ENCODE data around the gene PEX26.
"Not testable (repeated sequence)": the region's sequence is repeated elsewhere in the genome, so short reads cannot be mapped to it uniquely, and the experiment has no call there.

Gene PEX26

GRCh38 chr22:18044548-18045271 is 33.1 kb upstream of the PEX26 start:
- H3K36me3 ChIP-seq, result no peaks in the 10 kb centered on the region
- intact Hi-C loops (cut with DNase I; ENCODE audit: low total_unique reads), result no loop called here
- no peak overlapping the region for H3K4me3 ChIP-seq
- no peak for TF ChIP-seq CTCF (IDR thresholded peaks at IDR 0.05)
- peak in 1 of 2 donors; percentile 82 for DNase-seq
- no peaks in the 10 kb centered on the region for H3K27me3 ChIP-seq
- no peaks in the 10 kb centered on the region for H3K9me3 ChIP-seq
- peaks cover 0 to 38% (median 22%) of the 10 kb centered on the region in 4 donors for H3K4me1 ChIP-seq
- H3K27ac ChIP-seq, result peak overlapping the region; percentile 82 to 87

GRCh38 chr22:18045794-18046193 is 32.0 kb upstream of the PEX26 start:
- Histone ChIP-seq H3K4me1 (peaks cover 0 to 48% (median 28%) of the 10 kb centered on the region in 4 donors), H3K36me3 (no peaks in the 10 kb centered on the region), H3K27ac (peak overlapping the region; percentile 82 to 87), H3K9me3 (no peaks in the 10 kb centered on the region), H3K27me3 (no peaks in the 10 kb centered on the region), H3K4me3 (no peak overlapping the region)
- intact Hi-C loops (cut with DNase I; ENCODE audit: low total_unique reads), result no loop called here
- no peak for DNase-seq
- TF ChIP-seq CTCF (IDR thresholded peaks at IDR 0.05), result no peak

- Histone ChIP-seq H3K27me3 (no peaks in the 10 kb centered on the region), H3K4me3 (no peak overlapping the region), H3K4me1 (peaks cover 0 to 40% (median 25%) of the 10 kb centered on the region in 4 donors), H3K36me3 (no peaks in the 10 kb centered on the region), H3K27ac (peak overlapping the region in 1 of 2 donors; percentile 48), H3K9me3 (no peaks in the 10 kb centered on the region)
- TF ChIP-seq CTCF (IDR thresholded peaks at IDR 0.05), result no peak
- intact Hi-C loops (cut with DNase I; ENCODE audit: low total_unique reads), result no loop called here
- DNase-seq, result no peak
Measured at GRCh38 chr22:18048041-18048440, 29.7 kb upstream of the PEX26 start.

- no peaks in the 10 kb centered on the region for H3K36me3 ChIP-seq
- H3K27me3 ChIP-seq, result no peaks in the 10 kb centered on the region
- H3K9me3 ChIP-seq, result no peaks in the 10 kb centered on the region
- peak overlapping the region; percentile 12 to 48 for H3K27ac ChIP-seq
- peaks cover 0 to 36% (median 21%) of the 10 kb centered on the region in 4 donors for H3K4me1 ChIP-seq
- DNase-seq, result peak in 1 of 2 donors; percentile 42
- H3K4me3 ChIP-seq, result no peak overlapping the region
- intact Hi-C loops (cut with DNase I; ENCODE audit: low total_unique reads), result no loop called here
- no peak for TF ChIP-seq CTCF (IDR thresholded peaks at IDR 0.05)
Measured at GRCh38 chr22:18048441-18048898, 29.3 kb upstream of the PEX26 start.

- intact Hi-C loops (cut with DNase I; ENCODE audit: low total_unique reads), result no loop called here
- no peak for DNase-seq
- H3K4me3 ChIP-seq, result no peak overlapping the region
- H3K27ac ChIP-seq, result peak overlapping the region; percentile 54 to 58
- TF ChIP-seq CTCF (IDR thresholded peaks at IDR 0.05), result no peak
- no peaks in the 10 kb centered on the region for H3K27me3 ChIP-seq
- no peaks in the 10 kb centered on the region for H3K9me3 ChIP-seq
- H3K4me1 ChIP-seq, result peaks cover 0 to 20% (median 10%) of the 10 kb centered on the region in 4 donors
- H3K36me3 ChIP-seq, result no peaks in the 10 kb centered on the region
Measured at GRCh38 chr22:18050065-18050464, 27.7 kb upstream of the PEX26 start.

GRCh38 chr22:18051113-18051512 is 26.7 kb upstream of the PEX26 start:
- H3K27me3 ChIP-seq; H3K36me3 ChIP-seq; intact Hi-C loops (cut with DNase I; ENCODE audit: low total_unique reads); H3K4me3 ChIP-seq; H3K9me3 ChIP-seq; DNase-seq: not testable (repeated sequence)
- Histone ChIP-seq H3K4me1 (peaks cover 0 to 22% (median 13%) of the 10 kb centered on the region in 4 donors), H3K27ac (peak overlapping the region; percentile 54 to 58)

GRCh38 chr22:18053216-18053946 is 24.4 kb upstream of the PEX26 start:
- intact Hi-C loops (cut with DNase I; ENCODE audit: low total_unique reads); H3K27ac ChIP-seq; H3K9me3 ChIP-seq; H3K27me3 ChIP-seq; H3K4me3 ChIP-seq; DNase-seq; H3K36me3 ChIP-seq: not testable (repeated sequence)
- peaks cover 0 to 45% (median 33%) of the 10 kb centered on the region in 4 donors for H3K4me1 ChIP-seq

All from tibial artery (tissue), 4 donors.